Fibroblast of lung (primary cell): ENCODE results near the gene SLC37A1. TPM values are rescaled to one million over a fixed set of nuclear protein-coding genes. Genes with fewer than 3 reads are reported as not detected.
A peak's percentile ranks its signal among the peaks of the same experiment; 100 is the strongest.

Experiments
- DNase-seq, 2 donors: peaks; one replicate each; pipeline versions ENCODE4 v3.0.0 to v3.0.0-alpha.2; 2010; ENCODE audit warnings: low read depth in 2 of 2
- H2AFZ ChIP-seq: 2 replicates; pipeline ENCODE4 v1.5.1; 2012; ENCODE audit warnings: low read length, control low read depth, inconsistent platforms
- H3K27ac ChIP-seq: 2 replicates; pipeline ENCODE4 v1.5.1; 2011; ENCODE audit warnings: low read length, control low read depth; ENCODE audit not compliant: insufficient read depth
- H3K27me3 ChIP-seq: 2 replicates; pipeline ENCODE4 v1.5.1; 2011; ENCODE audit warnings: mild to moderate bottlenecking, low read length; ENCODE audit not compliant: control insufficient read depth, insufficient read depth
- H3K36me3 ChIP-seq: 2 replicates; pipeline ENCODE4 v1.5.1; 2011; ENCODE audit warnings: low read length; ENCODE audit not compliant: control insufficient read depth, insufficient read depth
- H3K4me1 ChIP-seq: 2 replicates; pipeline ENCODE4 v1.5.1; 2011; ENCODE audit warnings: low read length; ENCODE audit not compliant: control insufficient read depth, insufficient read depth; ENCODE audit errors: extremely low read depth
- H3K4me2 ChIP-seq: 2 replicates; pipeline ENCODE4 v1.5.1; 2011; ENCODE audit warnings: low read length, control low read depth; ENCODE audit not compliant: insufficient read depth; ENCODE audit errors: extremely low read depth
- H3K4me3 ChIP-seq, 4 experiments: fragments of 200-600 bp in 1 of 4; sonication (generic) in 1 of 4; replicated peaks in 1 of 4; 2 replicates each; pipeline ENCODE4 v1.5.1; 2011 to 2016; ENCODE audit warnings: low read length in 4 of 4, low read depth in 3 of 4, mild to moderate bottlenecking in 3 of 4, control low read depth in 2 of 4, inconsistent platforms in 1 of 4, mixed read lengths in 1 of 4; ENCODE audit not compliant: insufficient read depth in 1 of 4; ENCODE audit errors: control extremely low read depth in 1 of 4
- H3K79me2 ChIP-seq: 2 replicates; pipeline ENCODE4 v1.5.1; 2012; ENCODE audit warnings: mild to moderate bottlenecking, low read length, inconsistent platforms; ENCODE audit not compliant: control insufficient read depth, insufficient read depth
- H3K9ac ChIP-seq: 2 replicates; pipeline ENCODE4 v1.5.1; 2011; ENCODE audit warnings: mild to moderate bottlenecking, low read length, control low read depth; ENCODE audit not compliant: insufficient read depth
- H3K9me3 ChIP-seq: 2 replicates; pipeline ENCODE4 v1.5.1; 2012; ENCODE audit warnings: low read depth, low read length; ENCODE audit not compliant: control insufficient read depth, insufficient read depth
- H4K20me1 ChIP-seq: 2 replicates; pipeline ENCODE4 v1.5.1; 2011; ENCODE audit warnings: low read length; ENCODE audit not compliant: control insufficient read depth, insufficient read depth; ENCODE audit errors: extremely low read depth
- CTCF ChIP-seq, 2 donors: IDR thresholded peaks in 1 of 2; conservative IDR thresholded peaks in 1 of 2; 1 replicate in 1 of 2; 2 replicates in 1 of 2; pipeline ENCODE4 v1.5.1; 2011 to 2012; ENCODE audit warnings: low read length in 2 of 2, control low read depth in 1 of 2, inconsistent platforms in 1 of 2, low read depth in 1 of 2, mild to moderate bottlenecking in 1 of 2
- EZH2 ChIP-seq: IDR thresholded peaks from 2 replicates; pipeline ENCODE4 v1.5.1; 2012; ENCODE audit warnings: low read length, control low read depth, mild to moderate bottlenecking; ENCODE audit errors: missing control alignments
- polyA plus RNA-seq, 2 donors: library from polyadenylated mRNA; depleted of rRNA in 1 of 2; stranded (reverse) in 1 of 2; unstranded in 1 of 2; fragments of >200 nt; gene quantifications; 2 replicates each; pipeline ENCODE4 v1.2.1, GENCODE V29; 2011 to 2012; ENCODE audit warnings: missing spikeins in 1 of 2
- total RNA-seq: library from RNA; depleted of rRNA; stranded (reverse); fragments of >200 nt; gene quantifications from 2 replicates; pipeline ENCODE4 v1.2.1, GENCODE V29; 2014

The SLC37A1 gene
- total and polyA plus RNA-seq, 2 donors (not counting 1 experiment from before 2014, with no cell fraction given) = 0.42 to 6.4 TPM

GRCh38 chr21:42526379-42526727 is 12.7 kb downstream of the SLC37A1 start:
- H2AFZ ChIP-seq = no peak overlapping the region
- H3K4me1 ChIP-seq = peaks cover 7% of the 10 kb centered on the region
- no peaks in the 10 kb centered on the region for H3K79me2 ChIP-seq
- no peak overlapping the region for H3K4me2 ChIP-seq
- H3K9me3 ChIP-seq = no peaks in the 10 kb centered on the region
- H3K36me3 ChIP-seq = no peaks in the 10 kb centered on the region
- TF ChIP-seq EZH2 (no peak), CTCF (conservative IDR thresholded peaks at IDR 0.05 in 1 of 2, IDR thresholded peaks at IDR 0.05 in 1 of 2; ENCODE audit: low read depth in 1 of 2, low read length in 2 of 2) (no peak)
- H3K4me3 ChIP-seq = no peak overlapping the region
- no peak overlapping the region for H3K9ac ChIP-seq
- no peak overlapping the region for H3K27ac ChIP-seq
- DNase-seq = no peak
- H4K20me1 ChIP-seq = no peaks in the 10 kb centered on the region
- no peaks in the 10 kb centered on the region for H3K27me3 ChIP-seq

GRCh38 chr21:42527127-42527488 is 13.5 kb downstream of the SLC37A1 start:
- Histone ChIP-seq H3K4me1 (peaks cover 7% of the 10 kb centered on the region), H3K9ac (no peak overlapping the region), H3K79me2 (no peaks in the 10 kb centered on the region), H3K36me3 (no peaks in the 10 kb centered on the region), H4K20me1 (no peaks in the 10 kb centered on the region), H3K27me3 (no peaks in the 10 kb centered on the region), H3K4me3 (no peak overlapping the region), H2AFZ (no peak overlapping the region), H3K4me2 (peak overlapping the region; percentile 54), H3K27ac (no peak overlapping the region), H3K9me3 (no peaks in the 10 kb centered on the region)
- TF ChIP-seq CTCF (conservative IDR thresholded peaks at IDR 0.05 in 1 of 2, IDR thresholded peaks at IDR 0.05 in 1 of 2; ENCODE audit: low read depth in 1 of 2, low read length in 2 of 2) (no peak), EZH2 (no peak)
- no peak for DNase-seq

GRCh38 chr21:42527489-42528158 is 14.0 kb downstream of the SLC37A1 start:
- Histone ChIP-seq H4K20me1 (no peaks in the 10 kb centered on the region), H3K9me3 (no peaks in the 10 kb centered on the region), H3K27me3 (no peaks in the 10 kb centered on the region), H2AFZ (peak overlapping the region; percentile 77), H3K27ac (no peak overlapping the region), H3K4me3 (peak overlapping the region in 2 of 4 experiments; percentile 12 to 19), H3K4me1 (peaks cover 7% of the 10 kb centered on the region), H3K79me2 (no peaks in the 10 kb centered on the region), H3K4me2 (peak overlapping the region; percentile 54), H3K9ac (no peak overlapping the region), H3K36me3 (no peaks in the 10 kb centered on the region)
- no peak for TF ChIP-seq EZH2
- no peak for TF ChIP-seq CTCF (conservative IDR thresholded peaks at IDR 0.05 in 1 of 2, IDR thresholded peaks at IDR 0.05 in 1 of 2; ENCODE audit: low read depth in 1 of 2, low read length in 2 of 2)
- DNase-seq = no peak
